ENCODE measurements around the gene YPEL1.

- TF ChIP-seq CTCF (conservative IDR thresholded peaks at IDR 0.05 in 1 of 2, IDR thresholded peaks at IDR 0.05 in 1 of 2; ENCODE audit: extremely low read depth in 1 of 2, insufficient read depth in 1 of 2, low read depth in 1 of 2, low read length in 2 of 2) (no peak), EZH2 (IDR thresholded peaks at IDR 0.05; ENCODE audit: borderline replicate concordance, low read length) (no peak)
These were observed 48.8 kb downstream of the YPEL1 start for GRCh38 chr22:21686634-21687393.
